Activated naive CD4-positive, alpha-beta T cell (primary cell): ENCODE results near the gene CYB561D2.

ENCODE experiments used
- DNase-seq, 4 experiments: peaks; one replicate each; lab custom pipeline; 2025; lab: John Stamatoyannopoulos, UW

Gene CYB561D2

DNA sequence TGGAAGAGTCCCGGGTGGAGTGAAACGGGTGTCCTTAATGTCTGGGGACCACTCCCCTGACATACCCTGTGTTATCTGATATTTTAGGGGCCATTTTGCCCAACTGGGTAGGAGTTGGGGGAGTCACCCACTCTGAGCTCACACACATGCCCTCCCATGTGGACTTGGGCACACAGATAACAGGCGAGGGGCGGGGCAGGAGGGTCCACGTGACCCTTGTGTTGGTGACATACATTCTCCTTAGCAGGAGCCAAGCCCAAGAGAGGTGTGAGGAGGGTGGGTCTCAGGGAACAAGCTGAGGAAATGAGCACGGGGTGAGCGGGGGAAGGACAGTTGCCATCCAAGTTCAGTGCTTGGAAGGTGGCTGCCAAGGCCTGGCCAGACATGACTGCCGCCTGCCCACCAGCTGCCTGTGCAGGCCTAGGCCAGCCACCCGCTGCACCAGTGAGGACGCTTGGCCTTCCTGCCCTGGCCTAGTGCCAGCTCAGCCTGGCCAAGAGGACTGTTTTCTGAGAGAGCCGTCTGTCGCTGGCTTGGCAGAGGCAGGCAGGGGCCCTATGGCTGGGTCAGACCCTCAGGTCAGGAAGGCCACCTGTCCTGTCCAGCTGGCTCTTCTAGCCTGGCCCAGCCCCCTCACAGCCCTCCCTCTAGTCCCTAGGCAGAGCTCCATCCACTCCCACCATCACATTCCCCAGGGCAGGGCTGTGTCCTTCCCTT, 40.0 kb downstream of the CYB561D2 start:
- DNase-seq: no peak

- no peak for DNase-seq
Measured at GRCh38 chr3:50392101-50392715, 41.5 kb downstream of the CYB561D2 start.

DNA sequence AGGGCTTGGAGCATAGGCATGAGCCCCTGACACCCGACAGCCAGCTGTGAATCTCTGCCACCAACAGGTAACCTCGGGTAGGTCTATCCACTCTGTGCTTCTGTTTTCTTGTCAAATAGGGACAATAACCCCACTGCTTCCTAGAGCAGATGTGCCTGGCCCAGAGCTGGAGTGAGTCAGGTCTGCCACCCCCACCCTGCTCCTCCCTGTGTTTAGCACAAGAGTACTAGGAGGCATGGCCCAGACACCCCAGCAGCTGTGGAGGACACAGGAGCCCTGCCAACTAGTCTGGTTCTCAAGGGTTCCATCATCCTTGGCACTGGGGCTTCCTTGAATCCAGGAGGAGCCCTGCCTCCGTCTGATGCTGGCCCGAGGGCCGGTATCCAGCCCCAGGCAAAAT, 42.4 kb downstream of the CYB561D2 start:
- DNase-seq: no peak

GRCh38 chr3:50395070-50395860, 44.6 kb downstream of the CYB561D2 start:
- DNase-seq: no peak

- DNase-seq: no peak
Measured at GRCh38 chr3:50396502-50396901, 45.8 kb downstream of the CYB561D2 start.

DNA sequence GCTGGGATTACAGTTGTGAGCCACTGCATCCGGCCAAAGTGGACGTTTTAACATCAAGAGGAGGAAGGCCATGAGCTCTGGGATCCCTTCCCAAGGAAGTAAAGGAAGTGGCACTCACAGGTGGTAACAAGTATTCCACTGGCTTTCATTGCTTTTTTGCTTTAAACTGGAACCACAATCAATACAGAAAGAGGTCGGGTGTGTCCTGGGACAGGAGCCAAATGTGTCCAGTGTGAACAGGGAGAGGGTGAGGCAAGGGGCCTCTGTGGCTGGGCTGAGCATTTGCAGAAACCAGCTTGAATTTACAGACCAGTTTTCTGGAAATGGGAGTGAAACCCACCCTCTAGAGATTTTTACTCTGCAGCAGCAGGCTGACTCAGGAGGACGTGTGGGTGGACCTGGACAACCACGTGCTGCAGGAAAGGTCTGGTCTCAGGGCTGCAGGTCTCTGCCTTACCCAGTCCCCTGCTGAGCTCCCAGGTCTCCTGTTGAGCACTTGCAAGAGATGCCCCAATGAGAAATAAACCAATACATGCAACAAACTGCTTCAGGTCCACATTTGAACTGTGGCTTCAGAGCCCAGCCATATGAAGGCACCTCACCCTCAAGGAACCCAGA, 51.4 kb downstream of the CYB561D2 start:
- DNase-seq: no peak
